Right hindlimb (tissue), 1 donor: Measurements from ENCODE around the gene RNF144B.

Experiments used
- DNase-seq: peaks from one replicate; pipeline ENCODE4 v3.0.0-alpha.2; 2018

Gene RNF144B

DNA sequence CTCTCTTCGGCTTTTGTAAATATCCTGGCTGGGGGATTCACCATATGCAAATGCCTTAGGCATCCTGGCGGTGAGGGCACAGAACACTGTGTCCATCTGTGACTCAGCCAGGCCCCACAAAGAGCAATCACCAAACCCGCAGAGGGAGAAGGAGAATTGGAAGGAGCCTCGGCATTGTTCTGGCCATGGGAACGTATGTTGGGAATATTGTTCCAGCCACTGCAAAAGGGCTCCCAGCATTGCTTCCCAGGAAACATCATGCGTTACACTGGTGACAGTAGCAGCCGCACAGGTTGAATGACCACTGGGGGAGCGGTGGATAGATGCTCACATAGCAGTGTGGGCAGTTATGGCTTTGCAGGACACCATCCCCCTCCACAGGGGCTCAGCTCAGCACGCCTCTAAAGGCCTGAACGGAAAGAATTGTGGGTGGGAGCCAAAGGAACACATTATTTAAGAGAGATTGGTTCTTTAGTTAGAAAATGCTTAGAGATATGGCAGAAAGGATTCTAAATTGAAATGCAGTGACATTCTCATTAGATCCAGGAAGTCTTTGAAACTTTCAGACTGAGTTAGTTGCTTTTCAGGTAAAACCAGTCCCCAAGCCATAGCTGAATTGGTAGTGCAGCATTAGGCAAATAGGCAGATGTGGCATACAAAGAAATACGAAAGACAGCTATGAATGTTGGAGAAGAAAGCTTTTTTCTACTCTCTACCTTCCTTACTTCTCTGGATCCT lies 104.3 kb downstream of the RNF144B start:
- DNase-seq, result no peak

DNA sequence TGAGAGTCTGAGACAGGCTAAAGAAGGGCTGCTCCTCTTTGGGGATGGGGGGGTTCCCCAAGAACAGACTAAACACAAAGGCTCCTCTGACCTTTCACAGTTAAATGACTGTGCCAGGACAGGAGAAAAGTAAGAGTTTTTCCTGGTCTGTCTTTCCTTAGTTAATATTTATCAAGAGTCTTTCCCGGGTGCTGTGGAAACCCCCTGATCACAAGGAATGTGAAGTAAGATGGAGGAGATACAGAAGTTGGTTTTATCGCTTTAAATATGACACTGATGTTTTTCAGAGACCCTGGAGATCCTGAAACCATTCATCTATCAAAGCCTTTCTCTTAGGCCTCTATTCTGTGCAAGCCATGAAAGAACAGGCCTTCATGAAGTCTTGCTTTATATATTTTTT lies 105.8 kb downstream of the RNF144B start:
- no peak for DNase-seq

DNA sequence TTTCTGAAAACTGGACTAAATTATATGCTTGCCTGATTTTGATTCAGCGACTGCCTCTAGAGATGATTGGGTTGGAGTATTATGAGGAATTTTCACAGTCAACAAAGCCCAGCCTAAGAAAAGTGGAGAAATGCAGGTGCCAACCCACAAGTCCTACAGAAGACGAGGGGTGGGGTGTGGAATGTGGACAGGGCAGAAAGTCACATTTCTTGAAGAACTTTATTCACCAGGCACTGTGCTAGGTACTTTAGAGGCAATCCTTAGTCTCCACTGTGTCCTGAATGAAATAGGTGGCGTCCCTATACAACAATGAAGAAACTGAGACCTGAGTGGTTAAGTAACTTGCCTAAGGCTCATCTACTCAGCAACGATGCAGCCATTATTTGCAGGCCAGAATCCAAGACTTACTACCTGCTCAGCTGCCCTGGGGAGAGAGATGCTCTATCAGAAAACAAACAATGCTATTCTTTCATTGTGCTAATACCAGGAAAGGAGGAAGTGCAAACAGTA lies 106.3 kb downstream of the RNF144B start:
- no peak for DNase-seq

DNA sequence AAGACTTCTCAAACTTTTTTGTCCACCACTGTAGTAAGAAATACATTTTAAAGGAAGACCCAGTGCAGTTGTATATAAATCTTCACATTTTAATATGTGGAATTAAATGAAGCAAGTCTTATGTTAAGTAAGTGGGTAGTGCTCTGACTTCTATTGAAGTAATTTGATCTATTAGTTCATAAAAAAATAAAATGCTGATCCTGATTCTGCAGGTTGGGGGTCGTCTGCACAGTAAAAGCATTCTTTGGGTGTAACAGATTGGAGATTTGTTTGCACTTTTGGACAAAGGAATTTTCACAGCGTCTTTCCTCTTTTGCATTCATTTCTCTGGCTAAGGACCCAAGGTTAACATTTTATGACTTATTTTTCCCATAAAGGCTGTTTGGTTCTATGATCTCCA lies 106.8 kb downstream of the RNF144B start:
- no peak for DNase-seq

DNA sequence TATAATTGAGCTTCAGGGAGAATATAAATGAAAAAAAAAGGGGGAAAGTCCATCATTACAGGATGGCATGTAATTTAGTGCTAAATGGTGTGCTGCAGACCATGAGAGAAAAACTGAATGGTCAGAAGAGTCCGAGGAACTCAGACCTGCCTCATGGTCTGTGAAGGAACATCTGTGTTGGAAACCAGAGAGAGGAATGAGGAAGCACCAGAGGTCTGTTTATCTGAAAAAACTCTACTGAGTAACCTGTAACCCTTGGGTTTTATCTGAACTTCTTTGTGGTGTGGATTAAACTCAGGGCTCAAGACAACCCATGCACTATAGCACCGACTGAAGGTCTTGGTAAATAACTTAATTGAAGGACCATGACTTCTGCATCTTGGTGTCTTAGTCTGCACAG lies 108.1 kb downstream of the RNF144B start:
- DNase-seq, result no peak

DNA sequence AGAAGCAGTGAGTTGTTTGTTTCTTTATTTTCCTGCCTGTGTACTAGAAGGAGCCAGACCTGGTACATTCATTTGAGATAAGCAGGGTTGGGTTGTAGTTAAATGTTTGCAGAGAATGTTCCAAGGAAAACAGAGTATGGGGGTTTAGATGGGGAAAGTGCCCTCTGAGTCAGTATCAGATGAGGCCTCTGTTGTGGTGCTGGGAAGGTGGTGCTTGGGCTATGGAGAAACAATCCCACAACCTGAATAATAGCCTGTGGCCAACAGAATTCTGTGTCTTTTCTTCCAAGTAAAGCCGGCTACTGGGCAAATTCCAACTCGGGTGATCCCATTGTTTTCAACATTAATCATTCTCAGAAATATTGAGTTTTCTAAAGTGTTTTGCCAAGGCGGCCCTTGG lies 109.3 kb downstream of the RNF144B start:
- DNase-seq, result no peak

DNA sequence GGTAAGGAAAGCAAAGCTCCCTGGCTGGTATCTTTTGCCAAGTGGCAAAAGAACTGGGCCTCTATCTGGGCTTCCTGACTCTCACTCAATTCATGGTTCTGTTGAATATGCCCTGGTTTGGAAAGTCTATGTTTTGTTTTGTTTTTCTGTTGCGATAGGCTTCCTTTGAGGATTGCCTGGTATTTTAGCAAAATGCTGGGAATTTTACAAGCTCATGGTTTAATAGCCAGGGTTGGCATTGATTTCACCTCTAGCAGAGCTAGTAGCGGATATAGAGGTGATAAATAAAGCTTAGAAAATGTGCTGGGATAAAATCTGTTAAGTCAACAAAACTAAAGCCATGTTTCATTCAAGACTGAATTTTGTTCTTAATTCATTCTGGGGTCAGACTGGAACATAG lies 109.9 kb downstream of the RNF144B start:
- DNase-seq, result no peak

DNA sequence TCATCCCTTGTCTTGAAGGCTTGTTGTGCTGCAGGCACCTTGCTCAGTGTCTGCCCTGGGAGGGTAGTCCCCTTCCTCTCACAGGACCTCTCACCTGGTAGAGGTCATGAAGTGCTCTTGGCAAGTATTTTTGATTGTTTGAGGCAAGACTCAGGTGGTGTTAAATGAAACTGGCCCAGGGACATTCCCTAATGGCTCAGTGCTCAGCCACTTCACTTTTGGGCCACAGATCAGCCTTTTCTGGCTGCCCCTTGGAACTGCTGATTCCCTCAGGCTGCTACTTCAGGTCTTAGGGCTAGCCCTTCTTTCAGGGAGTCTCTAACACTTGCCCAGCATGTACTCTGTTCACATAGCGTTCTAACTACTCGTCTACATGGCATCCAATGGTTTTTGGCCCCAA lies 111.3 kb downstream of the RNF144B start:
- DNase-seq, result no peak

DNA sequence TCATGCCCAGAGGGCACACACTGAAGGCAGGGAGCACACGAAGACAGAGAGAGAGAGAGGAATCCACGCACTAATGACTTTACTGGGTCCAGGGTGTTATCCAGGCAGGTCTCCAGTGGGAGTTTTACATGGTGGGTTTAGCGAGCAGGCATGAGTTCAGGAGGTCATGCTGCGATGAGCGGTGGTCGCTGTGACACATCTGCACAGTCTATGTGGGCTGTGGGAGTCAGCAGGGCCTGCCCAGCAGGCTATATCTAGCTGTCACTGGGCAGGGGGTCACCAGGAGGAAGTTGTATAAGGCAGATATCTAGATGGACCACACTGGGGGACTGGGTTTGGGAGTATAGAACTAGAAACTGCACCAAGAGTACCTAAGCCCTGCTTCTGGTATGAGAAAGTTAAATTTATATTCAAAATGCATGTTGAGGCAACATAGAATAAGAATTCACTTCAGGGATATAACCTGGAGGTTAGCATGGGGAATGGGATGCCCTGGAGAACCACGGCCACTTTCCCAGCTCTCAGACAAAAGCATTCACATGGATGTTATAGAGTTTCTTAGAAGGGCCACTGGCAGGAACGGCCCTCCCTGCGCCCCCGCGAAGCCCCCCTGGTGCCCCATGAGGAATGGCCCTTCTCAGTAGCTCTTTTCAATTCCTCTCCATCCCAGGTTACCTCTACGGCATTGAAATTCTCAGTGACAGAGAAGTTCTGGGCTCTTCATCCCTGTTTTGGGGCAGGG lies 113.9 kb downstream of the RNF144B start:
- no peak for DNase-seq

DNA sequence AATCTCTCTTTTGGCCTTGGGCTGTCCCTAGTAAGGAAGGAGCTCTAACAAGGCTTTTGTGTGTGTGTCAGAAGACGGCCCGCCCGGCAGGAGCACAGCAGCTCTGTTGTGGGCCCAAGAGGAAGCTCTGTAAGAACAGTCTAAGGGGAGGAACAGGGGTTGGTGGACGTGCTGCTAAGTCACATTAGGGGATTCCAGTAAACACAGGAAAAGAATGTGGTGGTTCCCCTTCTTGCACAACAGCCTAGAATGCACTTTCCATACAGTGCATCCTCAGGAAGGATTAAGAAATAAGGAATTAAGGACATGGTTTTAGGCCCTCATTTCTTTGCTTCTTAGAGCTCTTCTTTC lies 114.5 kb downstream of the RNF144B start:
- no peak for DNase-seq

DNA sequence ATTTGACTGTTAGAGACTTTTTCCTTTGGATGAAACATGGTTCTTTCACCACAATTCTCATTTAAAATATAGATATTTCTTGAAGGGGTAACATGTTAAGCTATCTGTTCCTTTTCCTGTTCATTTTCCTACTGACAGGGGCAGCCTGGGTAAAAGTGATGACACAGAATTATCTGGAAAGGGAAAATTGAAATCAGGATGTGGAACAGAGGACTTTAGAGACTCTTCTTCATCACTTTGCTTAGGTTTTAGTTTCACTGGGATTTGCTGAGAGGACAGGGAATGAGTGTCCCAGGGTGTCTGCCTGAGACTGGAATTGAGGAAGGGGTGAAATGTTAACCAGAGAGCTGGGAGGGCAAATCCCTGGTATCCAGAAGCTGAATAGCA lies 116.0 kb downstream of the RNF144B start:
- no peak for DNase-seq

DNA sequence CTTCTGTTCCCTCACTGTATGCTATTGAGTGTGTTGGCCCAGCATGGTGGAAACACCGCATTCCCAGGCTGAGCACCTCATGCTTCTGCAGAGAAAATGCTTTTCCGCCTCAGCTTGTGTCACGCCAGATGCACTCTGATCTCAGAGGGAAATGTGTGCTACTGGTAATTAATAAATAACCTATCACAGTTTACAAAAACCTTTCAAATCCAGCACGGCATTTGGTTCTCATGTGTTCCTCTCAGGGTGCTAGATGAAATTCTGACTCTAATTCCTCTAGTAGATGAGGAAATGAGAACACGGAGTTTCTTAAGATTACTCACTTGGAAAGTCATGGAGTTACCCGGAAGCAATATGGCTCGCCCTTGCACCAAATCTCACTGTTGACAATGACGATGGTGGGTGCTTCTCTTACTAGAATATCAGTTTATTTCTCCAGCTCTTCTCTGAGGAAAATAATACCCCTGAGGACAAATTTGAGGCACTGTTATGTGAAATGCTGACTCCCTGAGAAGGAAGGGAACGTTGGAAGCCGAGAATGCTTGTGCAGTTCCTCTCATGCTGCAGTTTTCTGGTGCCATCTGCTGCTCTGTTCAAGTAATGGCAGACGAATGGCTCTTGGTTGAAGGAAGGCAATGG lies 116.6 kb downstream of the RNF144B start:
- peak; percentile 71 for DNase-seq

DNA sequence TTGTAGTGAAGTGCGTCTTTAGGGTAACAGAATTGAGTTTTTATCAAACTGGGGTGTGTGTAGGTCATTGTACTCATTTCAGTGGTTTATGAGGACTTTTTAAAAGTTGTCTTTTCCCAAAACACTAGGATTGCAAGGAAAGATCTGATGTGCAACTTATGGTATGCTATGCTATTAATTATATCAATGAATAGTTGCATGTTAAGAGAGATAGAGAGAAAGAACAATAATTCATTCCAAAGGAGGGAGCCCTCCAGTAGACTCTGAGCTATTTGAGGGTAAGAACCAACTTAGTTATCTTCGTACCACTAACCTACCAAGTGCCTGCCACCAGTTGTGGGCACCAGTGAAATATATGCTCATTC lies 117.1 kb downstream of the RNF144B start:
- no peak for DNase-seq

DNA sequence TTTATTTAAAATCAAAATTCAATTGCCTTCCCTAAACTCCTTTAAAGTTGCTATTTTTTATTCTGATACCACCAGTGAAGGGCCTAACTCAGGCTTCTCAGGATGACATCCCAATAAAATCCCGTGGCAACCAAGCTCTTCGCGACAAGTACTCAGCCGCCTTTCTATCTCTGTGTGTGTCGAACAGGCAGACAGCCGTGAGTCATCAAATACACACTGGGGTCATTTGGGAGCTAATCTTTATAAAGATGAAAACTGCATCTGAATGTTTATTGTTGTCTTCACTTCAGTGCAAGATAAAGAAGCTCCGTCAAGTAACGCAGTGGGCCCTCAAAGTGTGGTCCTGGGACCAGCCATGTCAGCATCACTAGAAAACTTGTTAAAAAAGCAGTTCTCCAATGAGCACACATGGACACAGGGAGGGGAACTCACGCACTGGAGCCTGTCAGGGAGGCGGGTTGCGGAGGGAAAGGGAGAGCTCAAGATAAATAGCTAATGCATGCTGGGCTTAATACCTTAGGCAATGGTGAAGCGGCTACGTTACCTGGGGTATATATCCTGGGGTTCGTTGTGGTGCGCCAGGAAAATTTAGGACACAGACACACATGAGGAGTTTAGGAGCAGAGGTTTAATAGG lies 119.3 kb downstream of the RNF144B start:
- no peak for DNase-seq

DNA sequence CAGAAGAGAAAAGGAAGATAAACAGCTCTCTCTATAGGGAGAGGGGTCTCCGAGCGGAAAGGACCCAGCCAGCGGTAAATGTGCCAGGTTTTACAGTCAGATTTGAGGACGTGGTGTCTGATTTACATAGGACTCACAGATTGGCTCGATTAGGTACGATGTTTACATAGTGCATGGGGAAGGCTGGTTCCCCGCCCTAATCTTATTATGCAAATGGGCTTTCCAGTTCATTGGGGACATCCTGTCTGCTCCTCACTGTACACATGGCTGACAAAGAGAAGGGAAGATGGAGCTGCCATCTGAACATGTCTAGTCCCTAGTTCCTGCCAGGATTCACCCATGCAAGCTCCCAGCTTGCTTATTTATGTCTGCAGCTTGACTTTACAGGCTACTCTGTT lies 119.9 kb downstream of the RNF144B start:
- no peak for DNase-seq

DNA sequence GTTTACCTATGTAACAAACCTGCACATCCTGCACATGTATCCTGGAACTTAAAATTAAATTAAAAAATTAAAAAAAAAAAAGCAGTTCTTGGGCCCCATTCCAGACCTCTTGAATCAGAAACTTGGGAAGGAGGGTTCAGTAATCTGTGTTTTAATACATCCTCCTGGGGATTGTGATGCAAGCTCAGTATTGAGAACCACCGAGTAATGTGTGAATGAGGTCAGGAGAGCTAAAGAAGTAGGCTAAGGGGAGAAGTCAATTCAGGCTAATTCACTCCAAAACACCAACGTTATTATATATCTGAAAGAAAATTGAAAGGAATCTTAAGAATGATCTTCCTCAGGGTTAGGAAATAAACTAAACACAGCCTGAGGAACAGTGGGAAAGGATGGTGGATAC lies 120.4 kb downstream of the RNF144B start:
- DNase-seq, result no peak

DNA sequence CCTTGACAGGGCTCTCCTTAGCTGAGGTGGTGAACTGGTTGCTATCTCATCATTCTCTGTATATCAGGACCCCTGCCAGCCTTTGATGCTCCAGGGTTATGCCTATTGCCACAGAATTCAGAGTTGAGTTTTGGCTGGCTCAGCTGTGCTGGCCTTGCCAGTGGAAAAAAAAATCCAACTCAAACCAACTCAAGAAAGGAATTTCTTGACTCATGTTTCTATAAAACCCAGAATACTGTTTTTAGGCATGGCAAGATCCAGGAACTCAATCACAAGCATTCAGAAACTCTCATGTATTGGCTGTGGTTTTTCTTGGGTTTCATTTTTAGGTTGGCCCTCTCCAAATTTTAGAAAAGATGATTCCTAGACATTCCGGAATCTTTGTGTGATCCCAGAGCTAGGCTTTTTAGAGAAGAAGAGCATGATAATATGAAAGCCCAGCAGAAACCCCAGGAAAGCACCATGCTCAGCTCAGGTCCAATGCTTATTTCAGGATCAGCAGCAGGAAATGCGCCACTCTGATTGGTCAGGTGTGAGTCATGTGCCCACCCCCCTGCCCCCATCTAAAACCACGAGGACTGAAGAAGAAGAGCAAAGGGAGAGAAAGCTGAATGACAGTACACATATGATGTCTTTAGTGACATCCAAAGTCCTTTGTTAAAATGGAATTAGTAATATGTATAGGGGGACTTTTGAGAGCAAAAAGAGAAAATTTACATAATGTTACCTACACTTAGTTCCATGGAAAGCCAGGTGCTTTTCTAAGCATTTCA lies 122.9 kb downstream of the RNF144B start:
- DNase-seq, result no peak

DNA sequence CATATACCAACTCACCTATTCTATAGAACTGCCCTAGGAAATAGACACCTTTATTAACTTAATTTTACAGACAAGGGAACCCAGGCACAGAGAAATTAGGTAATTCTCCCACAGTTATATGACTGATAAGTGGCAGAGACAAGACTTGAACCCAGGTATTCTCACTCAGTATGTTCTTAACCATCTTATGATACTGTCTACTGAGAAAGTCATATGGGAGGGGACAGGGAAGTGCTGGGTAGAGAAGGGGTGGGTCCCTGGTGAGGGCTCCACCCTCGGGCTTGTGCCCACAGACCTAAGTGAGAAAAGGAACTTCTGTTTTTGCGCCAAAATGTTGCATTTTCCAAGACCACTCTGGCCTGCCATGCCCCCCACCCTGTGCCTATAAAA lies 123.5 kb downstream of the RNF144B start:
- DNase-seq, result no peak

DNA sequence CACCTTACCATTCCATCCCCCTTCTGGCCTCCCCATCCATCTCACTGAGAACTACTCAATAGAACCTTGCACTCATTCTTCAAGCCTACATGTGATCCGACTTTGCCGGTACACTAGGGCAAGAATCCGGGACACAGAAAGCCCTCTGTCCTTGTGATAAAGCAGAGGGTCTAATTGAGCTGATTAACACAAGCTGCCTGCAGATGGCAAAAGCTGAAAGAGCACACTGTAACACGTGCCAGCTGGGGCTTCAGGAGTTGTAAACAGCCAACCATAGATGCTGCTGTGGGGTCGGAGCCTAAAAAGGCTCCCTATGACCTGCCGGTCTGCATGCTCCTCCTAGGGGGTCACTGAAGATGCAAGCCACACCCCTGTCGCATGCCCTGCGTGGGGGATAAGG lies 124.1 kb downstream of the RNF144B start:
- no peak for DNase-seq

DNA sequence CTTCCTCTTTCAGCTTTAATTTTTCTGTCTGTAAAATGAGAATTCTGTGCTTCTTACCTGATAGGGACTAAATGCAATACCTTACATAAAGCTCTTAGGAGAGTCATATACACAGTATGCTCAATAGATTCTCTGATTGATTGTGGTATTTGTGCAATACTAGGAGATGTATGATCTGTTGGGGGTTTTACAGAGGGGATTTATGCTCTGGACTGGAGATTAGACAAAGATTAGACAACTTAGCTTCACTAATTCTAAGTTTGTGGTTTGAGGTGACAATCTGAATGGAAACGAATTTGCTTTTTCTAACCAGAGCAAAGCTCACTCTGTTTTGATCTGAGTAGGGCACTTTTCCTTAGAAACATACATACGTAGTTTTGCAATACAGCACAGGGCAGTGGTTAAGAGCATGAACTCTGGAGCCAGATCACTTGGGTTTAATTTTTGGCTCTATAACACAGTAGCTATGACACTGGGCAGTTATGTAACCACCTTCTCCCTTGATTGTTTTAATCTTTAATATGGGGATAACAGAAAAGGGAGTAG lies 126.2 kb downstream of the RNF144B start:
- no peak for DNase-seq

DNA sequence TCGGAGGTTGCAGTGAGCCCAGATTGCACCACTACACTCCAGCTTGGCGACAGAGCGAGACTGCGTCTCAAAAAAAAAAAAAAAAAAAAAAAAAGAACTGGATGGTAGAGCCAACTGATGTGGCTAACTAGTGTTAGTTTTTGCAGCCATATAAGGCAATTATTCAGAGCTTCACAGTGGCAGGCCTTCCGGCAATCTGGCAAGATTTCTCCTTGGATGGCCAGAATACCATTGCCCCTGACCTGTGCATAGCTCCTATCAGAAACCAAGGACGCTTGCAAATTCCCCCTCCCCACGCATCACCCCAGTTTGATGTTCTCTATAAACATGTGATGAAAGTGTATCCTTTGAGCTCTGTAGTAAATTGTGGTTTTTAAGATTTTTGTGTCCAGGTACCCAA lies 127.0 kb downstream of the RNF144B start:
- no peak for DNase-seq

DNA sequence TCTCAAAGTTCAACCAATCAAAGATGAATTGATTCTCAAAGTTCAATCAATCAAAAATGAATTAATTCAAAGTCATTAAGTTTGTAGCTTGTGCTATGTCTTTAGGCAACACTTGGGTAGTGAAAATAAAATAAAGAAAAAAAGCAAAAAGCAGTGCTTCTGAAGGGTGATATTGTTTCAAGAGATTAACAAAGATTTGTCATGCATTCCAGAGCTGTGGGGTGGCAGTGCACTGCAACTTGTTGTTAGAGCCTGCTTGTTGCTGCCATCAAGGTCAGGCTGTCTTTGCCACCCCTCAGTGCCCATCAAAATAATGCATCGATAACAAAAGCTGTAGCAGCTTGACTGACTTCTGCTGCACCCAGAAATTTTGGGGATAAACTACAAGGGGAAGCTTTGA lies 128.6 kb downstream of the RNF144B start:
- no peak for DNase-seq
